ENCODE data around the gene PKNOX1. TPM values are rescaled to one million over a fixed set of nuclear protein-coding genes. Genes with fewer than 3 reads are reported as not detected.
A peak's percentile ranks its signal among the peaks of the same experiment; 100 is the strongest.

PKNOX1 gene
- total and polyA plus RNA-seq, 9 of the 15 experiments (the other 6 are each of a cell fraction or from before 2014, with no cell fraction given): 8.8 to 25.9 (median 13.2) TPM

DNA sequence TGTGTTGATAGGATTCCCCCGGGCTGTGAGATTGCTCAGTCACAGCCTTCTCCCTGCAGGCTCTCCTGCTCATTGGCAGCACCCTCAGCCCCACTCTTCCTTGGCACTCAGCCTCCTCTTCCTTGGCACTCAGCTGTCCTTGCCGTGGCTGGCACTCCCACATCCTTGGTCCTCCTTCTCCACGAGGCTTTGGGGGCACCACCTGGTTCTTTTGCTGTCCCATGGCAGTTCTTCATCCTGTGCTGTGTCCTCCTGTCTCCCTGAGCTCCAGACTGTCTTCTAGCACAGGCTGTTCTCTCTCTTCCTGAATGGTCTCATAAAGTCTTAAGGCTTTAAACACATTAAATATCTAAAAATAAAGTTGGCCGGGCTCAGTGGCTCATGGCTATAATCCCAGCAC is 27.0 kb downstream of the PKNOX1 start:
- Histone ChIP-seq H3K36me3 (ENCODE audit: control insufficient read depth, insufficient read depth, low read length) (peaks cover 13% of the 10 kb centered on the region; the same call in 2 of the 3 replicates), H3K4me3 (no peak overlapping the region), H3K27me3 (ENCODE audit: control insufficient read depth in 2 of 2, insufficient read depth in 2 of 2, low read length in 2 of 2) (no peaks in the 10 kb centered on the region), H3K4me2 (ENCODE audit: insufficient read depth, low read length) (no peak overlapping the region), H3K9me1 (ENCODE audit: control insufficient read depth, insufficient read depth, low read length) (no peaks in the 10 kb centered on the region), H3K9me3 (replicated peaks; ENCODE audit: control insufficient read depth, insufficient read depth, low read depth, low read length) (peaks cover 13% of the 10 kb centered on the region), H3K9ac (ENCODE audit: insufficient read depth in 1 of 2, low read depth in 2 of 2, low read length in 2 of 2) (no peak overlapping the region), H3K27ac (ENCODE audit: extremely low read depth, low read depth, low read length) (no peak overlapping the region), H2AFZ (ENCODE audit: low read depth, low read length) (no peak overlapping the region), H4K20me1 (replicated peaks; ENCODE audit: control insufficient read depth, insufficient read depth, low read length) (no peaks in the 10 kb centered on the region), H3K79me2 (ENCODE audit: control insufficient read depth, insufficient read depth, low read length) (no peaks in the 10 kb centered on the region), H3K4me1 (replicated peaks in 1 of 2; ENCODE audit: control insufficient read depth in 2 of 2, insufficient read depth in 2 of 2, low read length in 2 of 2) (peaks cover 0 to 3% of the 10 kb centered on the region in 2 experiments; a peak in 1 of 5 replicates)
- BruUV-seq (replicated peaks): no TSS peak
- in situ Hi-C loops (cut with MboI) (no loop called here), intact Hi-C loops (cut with micrococcal nuclease) (no loop called here)
- FAIRE-seq (no peak), ATAC-seq (no peak), DNase-seq (ENCODE audit: extremely low read depth in 1 of 4, low spot score in 3 of 4) (peak in 1 of 4 experiments; percentile 8)
- no peak for TF ChIP-seq POLR3A (IDR thresholded peaks at IDR 0.05; ENCODE audit: borderline replicate concordance, extremely low read depth, insufficient read depth, insufficient read length)
- TF ChIP-seq MEF2D (tag; conservative IDR thresholded peaks at IDR 0.05; ENCODE audit: low read depth): no peak
- no peak for TF ChIP-seq BCOR (IDR thresholded peaks at IDR 0.05)
- TF ChIP-seq ZBTB8A (IDR thresholded peaks at IDR 0.05; ENCODE audit: partially characterized antibody): no peak
- no peak for TF ChIP-seq ZNF197 (CRISPR knock-in tag; IDR thresholded peaks at IDR 0.05; ENCODE audit: low read depth)
- no peak for TF ChIP-seq FOSL1 (tag; conservative IDR thresholded peaks at IDR 0.05)
- CTCF ChIA-PET (ENCODE audit: low intra/inter-chr PET ratio): no interaction called here
- POLR2A ChIA-PET: interaction anchor here (0.6 to 0.7 kb wide), 2 partner anchors 9 to 10 kb away, joined by 3 read pairs; no protein-coding TSS in a partner anchor
- WGBS (ENCODE audit: insufficient coverage, low coverage, missing lambda C conversion rate): 50% methylated on average over 4 of the region's 4 CpGs

DNA sequence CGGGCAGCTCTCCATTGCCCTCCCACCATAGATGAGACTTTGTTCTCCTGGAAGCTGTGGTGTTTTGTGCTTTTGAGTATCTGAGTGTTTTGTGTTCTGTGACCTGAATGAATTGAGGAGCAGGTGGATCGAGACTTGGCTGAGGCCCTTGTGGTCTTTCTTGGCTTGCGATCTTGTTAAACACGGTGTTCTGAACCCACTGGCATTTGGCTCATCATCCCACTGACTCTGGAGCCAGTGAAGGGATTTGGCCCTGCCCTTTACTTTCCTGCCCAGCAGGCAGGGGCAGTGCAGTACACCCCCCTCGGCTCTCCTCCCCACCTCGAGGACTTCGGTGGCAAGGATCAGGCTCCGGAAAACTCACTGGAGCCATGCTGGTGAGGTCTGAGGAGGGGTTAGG is 30.6 kb downstream of the PKNOX1 start:
- DNase-seq (ENCODE audit: extremely low read depth in 1 of 4, low spot score in 3 of 4): no peak
- Histone ChIP-seq H4K20me1 (replicated peaks; ENCODE audit: control insufficient read depth, insufficient read depth, low read length) (no peaks in the 10 kb centered on the region), H3K4me3 (no peak overlapping the region), H3K79me2 (ENCODE audit: control insufficient read depth, insufficient read depth, low read length) (no peaks in the 10 kb centered on the region), H3K9me1 (ENCODE audit: control insufficient read depth, insufficient read depth, low read length) (no peaks in the 10 kb centered on the region), H3K4me2 (ENCODE audit: insufficient read depth, low read length) (no peak overlapping the region), H3K27ac (ENCODE audit: extremely low read depth, low read depth, low read length) (no peak overlapping the region), H3K9ac (ENCODE audit: insufficient read depth in 1 of 2, low read depth in 2 of 2, low read length in 2 of 2) (no peak overlapping the region), H2AFZ (ENCODE audit: low read depth, low read length) (no peak overlapping the region), H3K27me3 (ENCODE audit: control insufficient read depth in 2 of 2, insufficient read depth in 2 of 2, low read length in 2 of 2) (no peaks in the 10 kb centered on the region), H3K36me3 (ENCODE audit: control insufficient read depth, insufficient read depth, low read length) (peaks cover 31% of the 10 kb centered on the region), H3K9me3 (replicated peaks; ENCODE audit: control insufficient read depth, insufficient read depth, low read depth, low read length) (peaks cover 5% of the 10 kb centered on the region; the same call in 1 of the 2 replicates), H3K4me1 (replicated peaks in 1 of 2; ENCODE audit: control insufficient read depth in 2 of 2, insufficient read depth in 2 of 2, low read length in 2 of 2) (peaks cover 0 to 7% of the 10 kb centered on the region in 2 experiments; a peak in 3 of 5 replicates)
- WGBS (ENCODE audit: insufficient coverage, low coverage, missing lambda C conversion rate): 58% methylated on average over 8 of the region's 8 CpGs
- ChIA-PET CTCF (ENCODE audit: low intra/inter-chr PET ratio) (no interaction called here), POLR2A (interaction anchor here (0.8 to 1.8 kb wide), 3 partner anchors 11 to 31 kb away, joined by 3 to 6 read pairs (median 5); partner anchors contain the start of gene PKNOX1)
- in situ Hi-C loops (cut with MboI) (no loop called here), intact Hi-C loops (cut with micrococcal nuclease) (no loop called here)
- no TSS peak for BruUV-seq (replicated peaks)
- no peak for ATAC-seq
- no peak for FAIRE-seq
- TF ChIP-seq GTF2A2 (tag; IDR thresholded peaks at IDR 0.05): no peak
- TF ChIP-seq PHB (CRISPR knock-in tag; IDR thresholded peaks at IDR 0.05): no peak
- no peak for TF ChIP-seq ELF4 (CRISPR knock-in tag; IDR thresholded peaks at IDR 0.05)
- TF ChIP-seq RNF2 (IDR thresholded peaks at IDR 0.05): no peak
- TF ChIP-seq RHOXF2B (CRISPR knock-in tag; conservative IDR thresholded peaks at IDR 0.05): no peak

Measured in K562 (cell line).